ENCODE data around the gene RNF152.

RNF152 gene

GRCh38 chr18:61851940-61852451, 40.8 kb downstream of the RNF152 start:
- no peak overlapping the region for H3K4me3 ChIP-seq (ENCODE audit: low read depth, low read length)
- in situ Hi-C loops (cut with HindIII; ENCODE audit: low pct_ligation_motif_present, low sequenced_read_pairs) = no loop called here
- no peaks in the 10 kb centered on the region for H3K36me3 ChIP-seq (replicated peaks)
- TF ChIP-seq CTCF (IDR thresholded peaks at IDR 0.05; ENCODE audit: low read depth, low read length, missing control alignments) = peak; percentile 44
- H3K27ac ChIP-seq = peak overlapping the region; percentile 83
- DNase-seq = peak; percentile 93
- H3K27me3 ChIP-seq (replicated peaks) = no peaks in the 10 kb centered on the region

DNA sequence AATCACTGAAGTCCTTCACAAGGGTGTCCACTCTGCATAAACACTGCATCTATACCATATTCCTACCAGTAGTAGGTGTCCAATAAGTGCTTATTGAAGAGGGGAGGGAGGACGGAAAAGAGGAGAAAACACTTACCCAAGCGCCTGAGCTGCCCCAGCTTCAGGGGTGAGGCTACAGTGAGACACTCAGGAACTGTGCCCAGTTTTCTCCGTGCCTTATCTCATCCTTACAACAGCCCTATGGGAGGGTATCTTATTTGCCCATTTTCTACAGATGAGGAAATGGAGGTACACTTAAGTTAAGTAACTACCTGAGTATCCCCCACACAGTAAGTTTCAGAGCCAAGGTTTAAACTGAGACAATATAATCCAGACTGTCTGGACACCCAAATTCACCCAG, 41.5 kb downstream of the RNF152 start:
- no peaks in the 10 kb centered on the region for H3K27me3 ChIP-seq (replicated peaks)
- TF ChIP-seq CTCF (IDR thresholded peaks at IDR 0.05; ENCODE audit: low read depth, low read length, missing control alignments) = no peak
- H3K27ac ChIP-seq = peak overlapping the region; percentile 83
- in situ Hi-C loops (cut with HindIII; ENCODE audit: low pct_ligation_motif_present, low sequenced_read_pairs) = no loop called here
- no peak for DNase-seq
- H3K36me3 ChIP-seq (replicated peaks) = no peaks in the 10 kb centered on the region
- H3K4me3 ChIP-seq (ENCODE audit: low read depth, low read length) = no peak overlapping the region

GRCh38 chr18:61850756-61851155, 42.1 kb downstream of the RNF152 start:
- in situ Hi-C loops (cut with HindIII; ENCODE audit: low pct_ligation_motif_present, low sequenced_read_pairs) = no loop called here
- H3K4me3 ChIP-seq (ENCODE audit: low read depth, low read length) = no peak overlapping the region
- H3K27me3 ChIP-seq (replicated peaks) = no peaks in the 10 kb centered on the region
- no peaks in the 10 kb centered on the region for H3K36me3 ChIP-seq (replicated peaks)
- no peak overlapping the region for H3K27ac ChIP-seq
- DNase-seq = no peak
- TF ChIP-seq CTCF (IDR thresholded peaks at IDR 0.05; ENCODE audit: low read depth, low read length, missing control alignments) = no peak

DNA sequence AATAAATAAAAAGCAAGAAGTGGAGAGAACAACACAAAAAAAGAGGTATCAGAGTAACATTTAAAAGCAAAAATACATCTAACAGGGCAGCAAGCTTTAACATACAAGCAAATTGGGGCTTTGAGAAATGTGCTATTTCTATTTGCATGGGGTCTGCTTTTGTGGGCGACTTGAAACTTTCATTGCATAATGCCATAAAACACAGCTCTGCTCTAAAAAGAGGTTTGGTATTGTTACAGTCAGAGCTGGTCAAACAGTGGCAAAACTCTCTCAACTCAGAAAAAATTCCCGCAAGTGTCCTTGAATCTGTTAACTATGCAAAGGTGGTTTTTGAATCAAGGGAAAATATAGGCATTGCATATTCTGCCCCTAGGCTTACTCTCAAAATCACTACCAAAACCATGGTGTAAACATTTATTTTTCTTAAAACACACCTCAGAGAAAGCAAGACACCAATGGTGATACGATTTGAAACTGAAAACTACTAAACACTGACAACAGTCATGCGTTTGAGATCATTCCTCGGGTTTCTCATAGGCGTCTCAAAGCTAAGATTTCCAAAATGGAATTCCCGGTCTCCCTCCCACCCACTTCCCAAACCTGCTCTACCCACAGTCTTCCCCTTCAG, 45.5 kb downstream of the RNF152 start:
- no peak overlapping the region for H3K4me3 ChIP-seq (ENCODE audit: low read depth, low read length)
- in situ Hi-C loops (cut with HindIII; ENCODE audit: low pct_ligation_motif_present, low sequenced_read_pairs) = no loop called here
- no peaks in the 10 kb centered on the region for H3K36me3 ChIP-seq (replicated peaks)
- H3K27me3 ChIP-seq (replicated peaks) = no peaks in the 10 kb centered on the region
- no peak for TF ChIP-seq CTCF (IDR thresholded peaks at IDR 0.05; ENCODE audit: low read depth, low read length, missing control alignments)
- no peak for DNase-seq
- no peak overlapping the region for H3K27ac ChIP-seq

- DNase-seq = no peak
- in situ Hi-C loops (cut with HindIII; ENCODE audit: low pct_ligation_motif_present, low sequenced_read_pairs) = no loop called here
- no peak for TF ChIP-seq CTCF (IDR thresholded peaks at IDR 0.05; ENCODE audit: low read depth, low read length, missing control alignments)
- Histone ChIP-seq H3K27me3 (replicated peaks) (no peaks in the 10 kb centered on the region), H3K36me3 (replicated peaks) (no peaks in the 10 kb centered on the region), H3K4me3 (ENCODE audit: low read depth, low read length) (no peak overlapping the region), H3K27ac (no peak overlapping the region)
Observed at GRCh38 chr18:61845197-61845596, 47.6 kb downstream of the RNF152 start.

DNA sequence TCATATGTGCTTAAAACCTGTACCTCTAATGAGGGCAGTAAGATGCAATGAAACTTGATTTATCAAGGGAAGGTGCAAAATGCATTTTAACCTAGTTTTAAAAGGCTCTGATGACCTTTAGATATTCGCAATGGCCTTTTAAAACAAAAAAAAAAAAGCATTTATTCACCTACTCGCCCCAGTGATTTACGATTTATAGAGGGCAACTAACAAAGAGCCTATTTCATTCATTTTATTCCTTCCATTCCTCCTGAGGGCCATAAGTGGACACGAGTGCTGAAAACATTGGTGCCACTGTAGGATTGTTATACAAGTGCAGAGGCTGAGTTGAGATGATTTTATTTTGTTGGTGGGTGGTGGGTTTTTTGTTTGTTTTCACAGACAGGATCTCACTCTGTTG, 48.1 kb downstream of the RNF152 start:
- Histone ChIP-seq H3K27me3 (replicated peaks) (no peaks in the 10 kb centered on the region), H3K27ac (no peak overlapping the region), H3K36me3 (replicated peaks) (no peaks in the 10 kb centered on the region), H3K4me3 (ENCODE audit: low read depth, low read length) (no peak overlapping the region)
- DNase-seq = no peak
- in situ Hi-C loops (cut with HindIII; ENCODE audit: low pct_ligation_motif_present, low sequenced_read_pairs) = no loop called here
- no peak for TF ChIP-seq CTCF (IDR thresholded peaks at IDR 0.05; ENCODE audit: low read depth, low read length, missing control alignments)
